GM23338 (cell line): ENCODE results near the gene TUB. TPM values are rescaled to one million over a fixed set of nuclear protein-coding genes. Genes with fewer than 3 reads are reported as not detected.

Experiments
- ATAC-seq: fragments of 200-7000 bp; cut with Tn5 transposase; 3 replicates; pipeline ENCODE4 v1.9.1; 2020
- DNase-seq: peaks from one replicate; pipeline ENCODE4 v3.0.0-alpha.2; 2015; ENCODE audit warnings: low spot score
- H2AFZ ChIP-seq: fragments of 200-600 bp; sonication (generic); 2 replicates; pipeline ENCODE4 v1.8.0; 2016; ENCODE audit warnings: antibody characterized with exemption, mild to moderate bottlenecking, moderate library complexity
- H3F3A ChIP-seq: fragments of 200-600 bp; sonication (generic); replicated peaks from 2 replicates; pipeline ENCODE4 v1.8.0; 2017; ENCODE audit warnings: antibody characterized with exemption, mixed run types, low read depth
- H3K27ac ChIP-seq: fragments of 200-600 bp; sonication (generic); 2 replicates; pipeline ENCODE4 v1.6.1; 2016; ENCODE audit warnings: low read depth
- H3K27me3 ChIP-seq: fragments of 200-600 bp; sonication (generic); 2 replicates; pipeline ENCODE4 v1.8.0; 2016; ENCODE audit warnings: mild to moderate bottlenecking, mixed run types, moderate library complexity; ENCODE audit not compliant: insufficient read depth
- H3K36me3 ChIP-seq: fragments of 200-600 bp; sonication (generic); 2 replicates; pipeline ENCODE4 v1.8.0; 2016; ENCODE audit warnings: mild to moderate bottlenecking; ENCODE audit not compliant: insufficient read depth
- H3K4me1 ChIP-seq: fragments of 200-600 bp; sonication (generic); 2 replicates; pipeline ENCODE4 v1.8.0; 2016; ENCODE audit warnings: mild to moderate bottlenecking, moderate library complexity; ENCODE audit not compliant: insufficient read depth
- H3K4me2 ChIP-seq: fragments of 200-600 bp; sonication (generic); 2 replicates; pipeline ENCODE4 v1.7.1; 2017; ENCODE audit warnings: mixed run types
- H3K4me3 ChIP-seq: fragments of 200-600 bp; sonication (generic); 2 replicates; pipeline ENCODE4 v1.6.1; 2016; ENCODE audit warnings: mixed run types
- H3K79me2 ChIP-seq: fragments of 200-600 bp; sonication (generic); replicated peaks from 2 replicates; pipeline ENCODE4 v1.8.0; 2017; ENCODE audit warnings: mild to moderate bottlenecking; ENCODE audit not compliant: insufficient read depth
- H3K9me2 ChIP-seq: fragments of 200-600 bp; sonication (generic); 2 replicates; pipeline ENCODE4 v1.8.0; 2017; ENCODE audit not compliant: insufficient read depth
- H4K20me1 ChIP-seq: fragments of 200-600 bp; sonication (generic); replicated peaks from 2 replicates; pipeline ENCODE4 v1.8.0; 2017; ENCODE audit warnings: mild to moderate bottlenecking; ENCODE audit not compliant: insufficient read depth
- H3K27ac Mint-ChIP-seq: 2 replicates; pipeline ENCODE4 v1.8.0; 2020; ENCODE audit warnings: inconsistent platforms, mild to moderate bottlenecking, moderate library complexity, mixed read lengths
- H3K27me3 Mint-ChIP-seq: 3 replicates; pipeline ENCODE4 v1.8.0; 2022; ENCODE audit warnings: low read depth, mild to moderate bottlenecking, moderate library complexity, mixed read lengths, inconsistent platforms; ENCODE audit not compliant: insufficient read depth, poor library complexity
- H3K36me3 Mint-ChIP-seq: 3 replicates; pipeline ENCODE4 v1.8.0; 2021; ENCODE audit warnings: low read depth, mild to moderate bottlenecking, inconsistent platforms, moderate library complexity, mixed read lengths
- H3K4me1 Mint-ChIP-seq: 3 replicates; pipeline ENCODE4 v1.8.0; 2020; ENCODE audit warnings: mild to moderate bottlenecking, inconsistent platforms, mixed read lengths
- H3K4me3 Mint-ChIP-seq: 3 replicates; pipeline ENCODE4 v1.8.0; 2021; ENCODE audit warnings: moderate library complexity, mild to moderate bottlenecking, inconsistent platforms, mixed read lengths
- H3K9me3 Mint-ChIP-seq: 3 replicates; pipeline ENCODE4 v1.8.0; 2020; ENCODE audit warnings: moderate library complexity, mild to moderate bottlenecking, inconsistent platforms, mixed read lengths
- CREB1 ChIP-seq: fragments of 250-450 bp; sonication (Bioruptor Pico); IDR thresholded peaks from 2 replicates; pipeline ENCODE4 v1.5.0; 2020; ENCODE audit warnings: low read depth, mild to moderate bottlenecking, moderate library complexity
- EZH2 ChIP-seq: fragments of 200-600 bp; sonication (generic); IDR thresholded peaks from one replicate; pipeline ENCODE4 v1.8.0; 2017; ENCODE audit warnings: antibody characterized with exemption, mild to moderate bottlenecking, low read depth; ENCODE audit not compliant: unreplicated experiment
- EZH2phosphoT487 ChIP-seq: fragments of 200-600 bp; sonication (generic); IDR thresholded peaks from one replicate; pipeline ENCODE4 v1.8.1; 2018; ENCODE audit warnings: antibody characterized with exemption; ENCODE audit not compliant: unreplicated experiment
- JUNB ChIP-seq: IDR thresholded peaks from one replicate; pipeline ENCODE4 v1.6.1; 2016; ENCODE audit warnings: antibody characterized with exemption; ENCODE audit not compliant: unreplicated experiment
- NANOG ChIP-seq: IDR thresholded peaks from 2 replicates; pipeline ENCODE4 v1.6.1; 2016; ENCODE audit warnings: antibody characterized with exemption, borderline replicate concordance
- STAT1 ChIP-seq: IDR thresholded peaks from one replicate; pipeline ENCODE4 v1.6.1; 2016; ENCODE audit warnings: antibody characterized with exemption; ENCODE audit not compliant: unreplicated experiment
- ZNF114 ChIP-seq: fragments of 250-450 bp; sonication (Bioruptor Pico); IDR thresholded peaks from 2 replicates; pipeline ENCODE4 v1.5.0; 2020; ENCODE audit warnings: mild to moderate bottlenecking, moderate library complexity
- ZNF331 ChIP-seq: fragments of 250-450 bp; sonication (Bioruptor Pico); IDR thresholded peaks from 2 replicates; pipeline ENCODE4 v1.5.0; 2020; ENCODE audit warnings: low read depth, mild to moderate bottlenecking, moderate library complexity
- polyA plus RNA-seq: library from polyadenylated mRNA; unstranded; fragments of >200 nt; fragmentation: Nextera tagmentation; extraction: Ambion mirVana; gene quantifications from 2 replicates; pipeline ENCODE4 v1.2.1, GENCODE V29; 2016
- total RNA-seq: library from RNA; depleted of rRNA; stranded (reverse); fragments of >200 nt; shearing (Covaris generic); gene quantifications from 2 replicates; pipeline ENCODE4 v1.2.3, GENCODE V29; 2014
- TF ChIP-seq, protein P1 (sequence below): IDR thresholded peaks from 2 replicates; pipeline ENCODE4 v1.6.1; 2016; ENCODE audit warnings: antibody characterized with exemption
- TF ChIP-seq, protein P2 (sequence below): fragments of 250-450 bp; sonication (Bioruptor Pico); IDR thresholded peaks from 2 replicates; pipeline ENCODE4 v1.5.0; 2020; ENCODE audit warnings: mild to moderate bottlenecking, moderate library complexity
- TF ChIP-seq, protein P3 (sequence below), 2 experiments: fragments of 200-600 bp in 1 of 2; sonication (generic) in 1 of 2; conservative IDR thresholded peaks; 2 replicates each; pipeline versions ENCODE4 v1.5.1 to v1.6.1; 2016 to 2017; ENCODE audit warnings: antibody characterized with exemption in 2 of 2, low read depth in 2 of 2, mild to moderate bottlenecking in 2 of 2, moderate library complexity in 1 of 2

TUB gene
- total and polyA plus RNA-seq, 2 experiments from 2014 or later = 5.5 to 30.4 TPM

DNA sequence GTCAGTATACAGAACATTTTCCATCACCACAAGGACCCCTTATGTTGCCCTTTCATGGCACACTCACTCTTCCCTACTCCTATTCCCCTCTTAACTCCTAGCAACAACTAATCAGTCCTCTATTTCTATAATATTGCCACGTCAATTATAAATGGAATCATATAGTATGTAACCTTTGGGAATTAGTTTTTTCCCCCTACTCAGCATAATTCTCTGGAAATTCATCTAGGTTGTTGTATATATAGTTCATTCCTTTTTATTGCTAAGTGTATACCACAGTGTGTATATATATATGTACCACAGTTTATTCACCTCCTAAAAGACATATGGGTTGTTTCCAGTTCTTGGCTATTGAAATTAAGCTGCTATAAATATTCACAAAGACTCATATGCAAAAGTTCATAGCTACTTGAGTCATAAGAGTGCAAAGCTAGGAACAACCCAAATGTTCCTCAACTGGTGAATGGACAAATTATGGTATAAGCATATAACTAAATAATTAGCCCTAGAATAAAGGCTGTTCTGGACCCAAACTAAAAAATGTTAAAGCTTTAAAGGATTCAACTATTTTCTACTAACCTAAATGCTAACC is 41.3 kb downstream of the TUB start:
- Histone ChIP-seq H3K27ac (no peak overlapping the region), H3K27me3 (no peaks in the 10 kb centered on the region), H2AFZ (no peak overlapping the region), H3F3A (no peaks in the 10 kb centered on the region), H3K79me2 (no peaks in the 10 kb centered on the region), H3K4me3 (no peak overlapping the region), H3K4me2 (no peak overlapping the region), H3K36me3 (no peaks in the 10 kb centered on the region), H3K4me1 (no peaks in the 10 kb centered on the region), H3K9me2 (no peaks in the 10 kb centered on the region), H4K20me1 (no peaks in the 10 kb centered on the region; the same call in 1 of the 2 replicates)
- Mint-ChIP-seq H3K27me3 (no peaks in the 10 kb centered on the region), H3K27ac (no peak overlapping the region), H3K4me3 (no peak overlapping the region), H3K36me3 (peaks cover 11% of the 10 kb centered on the region; the same call in 2 of the 3 replicates), H3K9me3 (peaks cover 3% of the 10 kb centered on the region; the same call in 1 of the 3 replicates), H3K4me1 (no peaks in the 10 kb centered on the region)
- DNase-seq (no peak), ATAC-seq (no peak)
- no peak for TF ChIP-seq ZNF331
- TF ChIP-seq EZH2phosphoT487 = no peak
- TF ChIP-seq EZH2 = no peak
- TF ChIP-seq ZNF114 (CRISPR knock-in tag) = no peak
- TF ChIP-seq NANOG = no peak
- TF ChIP-seq, protein P1, sequence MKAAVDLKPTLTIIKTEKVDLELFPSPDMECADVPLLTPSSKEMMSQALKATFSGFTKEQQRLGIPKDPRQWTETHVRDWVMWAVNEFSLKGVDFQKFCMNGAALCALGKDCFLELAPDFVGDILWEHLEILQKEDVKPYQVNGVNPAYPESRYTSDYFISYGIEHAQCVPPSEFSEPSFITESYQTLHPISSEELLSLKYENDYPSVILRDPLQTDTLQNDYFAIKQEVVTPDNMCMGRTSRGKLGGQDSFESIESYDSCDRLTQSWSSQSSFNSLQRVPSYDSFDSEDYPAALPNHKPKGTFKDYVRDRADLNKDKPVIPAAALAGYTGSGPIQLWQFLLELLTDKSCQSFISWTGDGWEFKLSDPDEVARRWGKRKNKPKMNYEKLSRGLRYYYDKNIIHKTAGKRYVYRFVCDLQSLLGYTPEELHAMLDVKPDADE = no peak
- TF ChIP-seq, protein P2, sequence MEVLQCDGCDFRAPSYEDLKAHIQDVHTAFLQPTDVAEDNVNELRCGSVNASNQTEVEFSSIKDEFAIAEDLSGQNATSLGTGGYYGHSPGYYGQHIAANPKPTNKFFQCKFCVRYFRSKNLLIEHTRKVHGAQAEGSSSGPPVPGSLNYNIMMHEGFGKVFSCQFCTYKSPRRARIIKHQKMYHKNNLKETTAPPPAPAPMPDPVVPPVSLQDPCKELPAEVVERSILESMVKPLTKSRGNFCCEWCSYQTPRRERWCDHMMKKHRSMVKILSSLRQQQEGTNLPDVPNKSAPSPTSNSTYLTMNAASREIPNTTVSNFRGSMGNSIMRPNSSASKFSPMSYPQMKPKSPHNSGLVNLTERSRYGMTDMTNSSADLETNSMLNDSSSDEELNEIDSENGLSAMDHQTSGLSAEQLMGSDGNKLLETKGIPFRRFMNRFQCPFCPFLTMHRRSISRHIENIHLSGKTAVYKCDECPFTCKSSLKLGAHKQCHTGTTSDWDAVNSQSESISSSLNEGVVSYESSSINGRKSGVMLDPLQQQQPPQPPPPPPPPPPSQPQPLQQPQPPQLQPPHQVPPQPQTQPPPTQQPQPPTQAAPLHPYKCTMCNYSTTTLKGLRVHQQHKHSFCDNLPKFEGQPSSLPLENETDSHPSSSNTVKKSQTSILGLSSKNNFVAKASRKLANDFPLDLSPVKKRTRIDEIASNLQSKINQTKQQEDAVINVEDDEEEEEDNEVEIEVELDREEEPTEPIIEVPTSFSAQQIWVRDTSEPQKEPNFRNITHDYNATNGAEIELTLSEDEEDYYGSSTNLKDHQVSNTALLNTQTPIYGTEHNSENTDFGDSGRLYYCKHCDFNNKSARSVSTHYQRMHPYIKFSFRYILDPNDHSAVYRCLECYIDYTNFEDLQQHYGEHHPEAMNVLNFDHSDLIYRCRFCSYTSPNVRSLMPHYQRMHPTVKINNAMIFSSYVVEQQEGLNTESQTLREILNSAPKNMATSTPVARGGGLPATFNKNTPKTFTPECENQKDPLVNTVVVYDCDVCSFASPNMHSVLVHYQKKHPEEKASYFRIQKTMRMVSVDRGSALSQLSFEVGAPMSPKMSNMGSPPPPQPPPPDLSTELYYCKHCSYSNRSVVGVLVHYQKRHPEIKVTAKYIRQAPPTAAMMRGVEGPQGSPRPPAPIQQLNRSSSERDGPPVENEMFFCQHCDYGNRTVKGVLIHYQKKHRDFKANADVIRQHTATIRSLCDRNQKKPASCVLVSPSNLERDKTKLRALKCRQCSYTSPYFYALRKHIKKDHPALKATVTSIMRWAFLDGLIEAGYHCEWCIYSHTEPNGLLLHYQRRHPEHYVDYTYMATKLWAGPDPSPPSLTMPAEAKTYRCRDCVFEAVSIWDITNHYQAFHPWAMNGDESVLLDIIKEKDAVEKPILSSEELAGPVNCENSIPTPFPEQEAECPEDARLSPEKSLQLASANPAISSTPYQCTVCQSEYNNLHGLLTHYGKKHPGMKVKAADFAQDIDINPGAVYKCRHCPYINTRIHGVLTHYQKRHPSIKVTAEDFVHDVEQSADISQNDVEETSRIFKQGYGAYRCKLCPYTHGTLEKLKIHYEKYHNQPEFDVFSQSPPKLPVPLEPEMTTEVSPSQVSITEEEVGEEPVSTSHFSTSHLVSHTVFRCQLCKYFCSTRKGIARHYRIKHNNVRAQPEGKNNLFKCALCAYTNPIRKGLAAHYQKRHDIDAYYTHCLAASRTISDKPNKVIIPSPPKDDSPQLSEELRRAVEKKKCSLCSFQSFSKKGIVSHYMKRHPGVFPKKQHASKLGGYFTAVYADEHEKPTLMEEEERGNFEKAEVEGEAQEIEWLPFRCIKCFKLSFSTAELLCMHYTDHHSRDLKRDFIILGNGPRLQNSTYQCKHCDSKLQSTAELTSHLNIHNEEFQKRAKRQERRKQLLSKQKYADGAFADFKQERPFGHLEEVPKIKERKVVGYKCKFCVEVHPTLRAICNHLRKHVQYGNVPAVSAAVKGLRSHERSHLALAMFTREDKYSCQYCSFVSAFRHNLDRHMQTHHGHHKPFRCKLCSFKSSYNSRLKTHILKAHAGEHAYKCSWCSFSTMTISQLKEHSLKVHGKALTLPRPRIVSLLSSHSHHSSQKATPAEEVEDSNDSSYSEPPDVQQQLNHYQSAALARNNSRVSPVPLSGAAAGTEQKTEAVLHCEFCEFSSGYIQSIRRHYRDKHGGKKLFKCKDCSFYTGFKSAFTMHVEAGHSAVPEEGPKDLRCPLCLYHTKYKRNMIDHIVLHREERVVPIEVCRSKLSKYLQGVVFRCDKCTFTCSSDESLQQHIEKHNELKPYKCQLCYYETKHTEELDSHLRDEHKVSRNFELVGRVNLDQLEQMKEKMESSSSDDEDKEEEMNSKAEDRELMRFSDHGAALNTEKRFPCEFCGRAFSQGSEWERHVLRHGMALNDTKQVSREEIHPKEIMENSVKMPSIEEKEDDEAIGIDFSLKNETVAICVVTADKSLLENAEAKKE (CRISPR knock-in tag) = no peak
- TF ChIP-seq STAT1 = no peak
- TF ChIP-seq, protein P3, sequence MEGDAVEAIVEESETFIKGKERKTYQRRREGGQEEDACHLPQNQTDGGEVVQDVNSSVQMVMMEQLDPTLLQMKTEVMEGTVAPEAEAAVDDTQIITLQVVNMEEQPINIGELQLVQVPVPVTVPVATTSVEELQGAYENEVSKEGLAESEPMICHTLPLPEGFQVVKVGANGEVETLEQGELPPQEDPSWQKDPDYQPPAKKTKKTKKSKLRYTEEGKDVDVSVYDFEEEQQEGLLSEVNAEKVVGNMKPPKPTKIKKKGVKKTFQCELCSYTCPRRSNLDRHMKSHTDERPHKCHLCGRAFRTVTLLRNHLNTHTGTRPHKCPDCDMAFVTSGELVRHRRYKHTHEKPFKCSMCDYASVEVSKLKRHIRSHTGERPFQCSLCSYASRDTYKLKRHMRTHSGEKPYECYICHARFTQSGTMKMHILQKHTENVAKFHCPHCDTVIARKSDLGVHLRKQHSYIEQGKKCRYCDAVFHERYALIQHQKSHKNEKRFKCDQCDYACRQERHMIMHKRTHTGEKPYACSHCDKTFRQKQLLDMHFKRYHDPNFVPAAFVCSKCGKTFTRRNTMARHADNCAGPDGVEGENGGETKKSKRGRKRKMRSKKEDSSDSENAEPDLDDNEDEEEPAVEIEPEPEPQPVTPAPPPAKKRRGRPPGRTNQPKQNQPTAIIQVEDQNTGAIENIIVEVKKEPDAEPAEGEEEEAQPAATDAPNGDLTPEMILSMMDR (conservative IDR thresholded peaks at IDR 0.05; ENCODE audit: low read depth in 2 of 2) = no peak
- TF ChIP-seq JUNB = no peak
- no peak for TF ChIP-seq CREB1 (CRISPR knock-in tag)
